ENCODE measurements around the gene FAAP20. TPM values are rescaled to one million over a fixed set of nuclear protein-coding genes. Genes with fewer than 3 reads are reported as not detected.

The FAAP20 gene
- total and polyA plus RNA-seq, 2 of the 8 experiments (the other 6 are each of a cell fraction or from before 2014, with no cell fraction given): 58.4 to 99.8 TPM

DNA sequence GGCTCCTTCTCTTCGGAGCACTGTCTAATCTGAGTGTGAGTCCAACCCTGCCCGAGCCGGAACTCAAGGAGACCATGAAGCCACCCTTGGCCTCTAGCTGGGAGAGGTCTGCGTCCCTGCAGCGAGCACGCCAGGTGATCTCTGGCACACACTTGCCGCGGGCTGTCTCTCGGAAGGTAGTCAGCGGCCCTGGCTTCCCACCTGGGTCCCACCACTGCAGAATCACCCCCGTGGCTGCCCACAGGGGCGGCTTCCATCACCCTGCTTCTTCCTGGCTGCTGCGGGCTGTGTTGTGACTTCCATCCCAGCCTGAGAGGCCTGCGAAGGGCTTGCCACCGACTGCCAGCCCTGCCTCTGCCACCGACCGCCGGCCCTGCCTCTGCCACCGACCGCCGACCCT lies 17.0 kb downstream of the FAAP20 start:
- Histone ChIP-seq H2BK12ac (ENCODE audit: low read depth, low read length) (no peak overlapping the region), H2AK5ac (ENCODE audit: low read depth, low read length) (no peak overlapping the region), H3K79me2 (ENCODE audit: control insufficient read depth in 1 of 2, insufficient read depth in 2 of 2, low read length in 2 of 2) (no peaks in the 10 kb centered on the region), H3K4me2 (ENCODE audit: insufficient read depth in 1 of 2, low read depth in 2 of 2, low read length in 2 of 2) (no peak overlapping the region), H4K5ac (ENCODE audit: insufficient read length, low read depth, low read length) (no peak overlapping the region), H2BK20ac (ENCODE audit: low read length) (no peak overlapping the region), H3K36me3 (ENCODE audit: control insufficient read depth in 2 of 4, insufficient read depth in 4 of 4, low read length in 3 of 4) (peaks cover 0 to 9% (median 4%) of the 10 kb centered on the region in 4 experiments; a peak in 5 of 8 replicates), H3K9ac (replicated peaks in 1 of 4; ENCODE audit: extremely low read depth in 1 of 4, low read depth in 3 of 4, low read length in 3 of 4) (no peak overlapping the region), H3K4me1 (replicated peaks in 1 of 4; ENCODE audit: control insufficient read depth in 3 of 4, insufficient read depth in 4 of 4, low read length in 3 of 4) (no peaks in the 10 kb centered on the region; a peak in 2 of 7 replicates), H3K23me2 (ENCODE audit: low read depth, low read length) (no peaks in the 10 kb centered on the region; the same call in 1 of the 2 replicates), H3K23ac (ENCODE audit: insufficient read length) (no peak overlapping the region), H3K4me3 (ENCODE audit: extremely low read depth in 1 of 4, insufficient read depth in 2 of 4, low read depth in 3 of 4, low read length in 4 of 4) (no peak overlapping the region), H3K27me3 (replicated peaks in 1 of 4; ENCODE audit: control insufficient read depth in 3 of 4, extremely low read depth in 1 of 4, insufficient read depth in 3 of 4, low read length in 3 of 4) (no peaks in the 10 kb centered on the region), H4K8ac (ENCODE audit: extremely low read depth, insufficient read depth, low read length) (no peak overlapping the region), H4K20me1 (replicated peaks in 1 of 2; ENCODE audit: control insufficient read depth in 1 of 2, insufficient read depth in 2 of 2, low read length in 2 of 2) (peaks cover 0 to 10% of the 10 kb centered on the region in 2 experiments), H3K79me1 (ENCODE audit: low read depth, low read length) (no peaks in the 10 kb centered on the region), H3K56ac (replicated peaks; ENCODE audit: insufficient read length, low read depth, low read length) (no peak overlapping the region), H3K4ac (replicated peaks; ENCODE audit: insufficient read length, low read depth, low read length) (no peak overlapping the region), H2BK5ac (ENCODE audit: low read depth, low read length) (no peak overlapping the region; the same call in 1 of the 2 replicates), H3K14ac (ENCODE audit: insufficient read length) (no peak overlapping the region), H3K18ac (ENCODE audit: extremely low read depth, low read length) (no peak overlapping the region), H2AFZ (ENCODE audit: low read length) (no peak overlapping the region), H4K91ac (replicated peaks; ENCODE audit: insufficient read length, low read length) (no peak overlapping the region), H2BK120ac (replicated peaks; ENCODE audit: low read depth, low read length) (no peak overlapping the region), H3K9me3 (ENCODE audit: insufficient read depth in 2 of 2, low read depth in 1 of 2, low read length in 1 of 2) (no peaks in the 10 kb centered on the region), H3K27ac (ENCODE audit: low read depth, low read length) (no peak overlapping the region), H2BK15ac (ENCODE audit: low read length) (no peak overlapping the region)
- WGBS, 2 experiments (ENCODE audit: extremely low coverage in 1 of 2, insufficient coverage in 1 of 2, insufficient read length in 1 of 2, insufficient replicate concordance in 2 of 2, low coverage in 1 of 2, low lambda C conversion rate in 2 of 2, missing lambda C conversion rate in 1 of 2): 97% methylated on average over 15 of the region's 21 CpGs; no CpG with 5 or more reads in 1 of the 2 experiments
- CTCF ChIA-PET (ENCODE audit: partially characterized antibody): no interaction called here
- DNase-seq (ENCODE audit: low read depth in 1 of 2, low spot score in 2 of 2) (no peak), FAIRE-seq (no peak)
- POLR2A ChIA-PET (ENCODE audit: partially characterized antibody): no interaction called here
- no peak for TF ChIP-seq JUND (IDR thresholded peaks at IDR 0.05; ENCODE audit: low read length)
- TF ChIP-seq CHD2 (IDR thresholded peaks at IDR 0.05; ENCODE audit: low read length): no peak
- no peak for TF ChIP-seq KDM4A (IDR thresholded peaks at IDR 0.05; ENCODE audit: low read depth, low read length, severe bottlenecking)
- no peak for TF ChIP-seq RNF2 (IDR thresholded peaks at IDR 0.05; ENCODE audit: borderline replicate concordance, low read depth, low read length, missing control alignments, poor library complexity, severe bottlenecking)
- TF ChIP-seq CBX5 (IDR thresholded peaks at IDR 0.05; ENCODE audit: low read depth, low read length): no peak
- no peak for TF ChIP-seq KDM5A (IDR thresholded peaks at IDR 0.05; ENCODE audit: low read length)
- no peak for TF ChIP-seq MAFK (IDR thresholded peaks at IDR 0.05; ENCODE audit: low read depth, low read length)

Data from H1 (cell line).